PC-3 (cell line): ENCODE data around the gene STXBP1. TPM values are rescaled to one million over a fixed set of nuclear protein-coding genes. Genes with fewer than 3 reads are reported as not detected.
A peak's percentile ranks its signal among the peaks of the same experiment; 100 is the strongest.

Source experiments
- ATAC-seq: fragments of 200-7000 bp; cut with Tn5 transposase; 2 replicates; pipeline ENCODE4 v1.9.1; 2020; ENCODE audit warnings: mild to moderate bottlenecking, moderate library complexity
- BruUV-seq: library from RNA; stranded (reverse); fragments of 400-500 nt; replicated peaks from 2 replicates; lab custom pipeline; 2021; lab: Mats Ljungman, UMichigan
- CTCF ChIA-PET: fragments of 300-600 bp; sonication (Branson Sonifier 250); formaldehyde crosslinking; loops from one replicate; lab custom pipeline; 2022; ENCODE audit warnings: antibody characterized with exemption; lab: Charles Lee
- POLR2A ChIA-PET: fragments of 300-600 bp; sonication (Branson Sonifier 250); formaldehyde crosslinking; loops from one replicate; lab custom pipeline; 2022; ENCODE audit warnings: antibody characterized with exemption; ENCODE audit not compliant: unreplicated experiment; lab: Charles Lee
- DNase-seq: peaks from one replicate; pipeline ENCODE4 v3.0.0-alpha.2; 2015
- H2AFZ ChIP-seq: fragments of 300-600 bp; sonication (generic); 2 replicates; pipeline ENCODE4 v1.6.0; 2016; ENCODE audit warnings: antibody characterized with exemption, low read length
- H3F3A ChIP-seq: fragments of 300-600 bp; sonication (generic); one replicate; pipeline ENCODE4 v1.6.0; 2017; ENCODE audit warnings: antibody characterized with exemption, low read length, control low read depth, mild to moderate bottlenecking; ENCODE audit not compliant: unreplicated experiment
- H3K27ac ChIP-seq: fragments of 300-600 bp; sonication (generic); 2 replicates; pipeline ENCODE4 v1.5.1; 2016; ENCODE audit warnings: mild to moderate bottlenecking, low read length
- H3K27me3 ChIP-seq: fragments of 300-600 bp; sonication (generic); 2 replicates; pipeline ENCODE4 v1.6.1; 2016; ENCODE audit warnings: low read length, mixed read lengths
- H3K36me3 ChIP-seq: fragments of 300-600 bp; sonication (generic); 2 replicates; pipeline ENCODE4 v1.6.1; 2016; ENCODE audit warnings: low read depth, mixed run types, low read length, mixed read lengths
- H3K4me1 ChIP-seq: fragments of 300-600 bp; sonication (generic); 2 replicates; pipeline ENCODE4 v1.5.1; 2016; ENCODE audit warnings: low read length; ENCODE audit not compliant: insufficient read depth
- H3K4me2 ChIP-seq: fragments of 300-600 bp; sonication (generic); 2 replicates; pipeline ENCODE4 v1.6.0; 2016; ENCODE audit warnings: low read length
- H3K4me3 ChIP-seq: fragments of 300-600 bp; sonication (generic); 2 replicates; pipeline ENCODE4 v1.5.1; 2016; ENCODE audit warnings: mild to moderate bottlenecking, low read length, mixed read lengths
- H3K79me2 ChIP-seq: fragments of 300-600 bp; sonication (generic); 2 replicates; pipeline ENCODE4 v1.6.1; 2017; ENCODE audit warnings: low read length, mixed read lengths
- H3K9ac ChIP-seq: fragments of 300-600 bp; sonication (generic); 2 replicates; pipeline ENCODE4 v1.6.0; 2016; ENCODE audit warnings: mild to moderate bottlenecking, low read length
- H3K9me2 ChIP-seq: fragments of 300-600 bp; sonication (generic); replicated peaks from 2 replicates; pipeline ENCODE4 v1.6.1; 2016; ENCODE audit warnings: mixed run types, low read length, mixed read lengths
- H3K9me3 ChIP-seq: fragments of 300-600 bp; sonication (generic); 2 replicates; pipeline ENCODE4 v1.6.1; 2016; ENCODE audit warnings: low read length, mixed read lengths
- H4K20me1 ChIP-seq: fragments of 300-600 bp; sonication (generic); 2 replicates; pipeline ENCODE4 v1.6.1; 2016; ENCODE audit warnings: low read length, mixed read lengths
- EZH2 ChIP-seq: fragments of 300-600 bp; sonication (generic); IDR thresholded peaks from one replicate; pipeline ENCODE4 v1.6.1; 2017; ENCODE audit warnings: antibody characterized with exemption, mild to moderate bottlenecking, low read length; ENCODE audit not compliant: unreplicated experiment
- EZH2phosphoT487 ChIP-seq: fragments of 300-600 bp; sonication (generic); IDR thresholded peaks from 2 replicates; pipeline ENCODE4 v1.6.1; 2018; ENCODE audit warnings: mild to moderate bottlenecking, antibody characterized with exemption, low read length, borderline replicate concordance
- intact Hi-C: fragments of 100-400 bp; cut with micrococcal nuclease; formaldehyde crosslinking; loops from 2 replicates; pipeline ENCODE4 v1.9.0; 2023
- total RNA-seq: library from RNA; depleted of rRNA; stranded (reverse); fragments of >200 nt; gene quantifications from 2 replicates; pipeline ENCODE4 v1.2.3, GENCODE V29; 2014
- TF ChIP-seq, protein P1 (sequence below): fragments of 300-600 bp; sonication (generic); conservative IDR thresholded peaks from 2 replicates; pipeline ENCODE4 v1.5.1; 2017; ENCODE audit warnings: antibody characterized with exemption, low read depth, mild to moderate bottlenecking, low read length

Gene STXBP1
- total RNA-seq, 1 experiment from 2014 or later = 9.1 TPM

GRCh38 chr9:127724012-127724411 is 111.9 kb downstream of the STXBP1 start:
- no peaks in the 10 kb centered on the region for H3K9me3 ChIP-seq
- TF ChIP-seq, protein P1, sequence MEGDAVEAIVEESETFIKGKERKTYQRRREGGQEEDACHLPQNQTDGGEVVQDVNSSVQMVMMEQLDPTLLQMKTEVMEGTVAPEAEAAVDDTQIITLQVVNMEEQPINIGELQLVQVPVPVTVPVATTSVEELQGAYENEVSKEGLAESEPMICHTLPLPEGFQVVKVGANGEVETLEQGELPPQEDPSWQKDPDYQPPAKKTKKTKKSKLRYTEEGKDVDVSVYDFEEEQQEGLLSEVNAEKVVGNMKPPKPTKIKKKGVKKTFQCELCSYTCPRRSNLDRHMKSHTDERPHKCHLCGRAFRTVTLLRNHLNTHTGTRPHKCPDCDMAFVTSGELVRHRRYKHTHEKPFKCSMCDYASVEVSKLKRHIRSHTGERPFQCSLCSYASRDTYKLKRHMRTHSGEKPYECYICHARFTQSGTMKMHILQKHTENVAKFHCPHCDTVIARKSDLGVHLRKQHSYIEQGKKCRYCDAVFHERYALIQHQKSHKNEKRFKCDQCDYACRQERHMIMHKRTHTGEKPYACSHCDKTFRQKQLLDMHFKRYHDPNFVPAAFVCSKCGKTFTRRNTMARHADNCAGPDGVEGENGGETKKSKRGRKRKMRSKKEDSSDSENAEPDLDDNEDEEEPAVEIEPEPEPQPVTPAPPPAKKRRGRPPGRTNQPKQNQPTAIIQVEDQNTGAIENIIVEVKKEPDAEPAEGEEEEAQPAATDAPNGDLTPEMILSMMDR = no peak
- TF ChIP-seq EZH2phosphoT487 (no peak), EZH2 (no peak)
- H3F3A ChIP-seq = no peaks in the 10 kb centered on the region
- ChIA-PET CTCF (interaction anchor here (0.6 to 1.0 kb wide), 2 partner anchors 11 to 62 kb away, joined by 5 to 6 read pairs; partner anchors contain the start of genes CDK9 and TOR2A), POLR2A (no interaction called here)
- DNase-seq (no peak), ATAC-seq (no peak)
- no peak overlapping the region for H3K4me3 ChIP-seq
- H3K9ac ChIP-seq = no peak overlapping the region
- no peaks in the 10 kb centered on the region for H3K9me2 ChIP-seq
- H3K27ac ChIP-seq = no peak overlapping the region
- H3K36me3 ChIP-seq = no peaks in the 10 kb centered on the region
- H3K4me2 ChIP-seq = 0 out of 2 replicates have a peak overlapping the region, but pooled peaks have one; percentile 54
- no peaks in the 10 kb centered on the region for H3K79me2 ChIP-seq
- H3K27me3 ChIP-seq = no peaks in the 10 kb centered on the region
- no peak overlapping the region for H2AFZ ChIP-seq
- BruUV-seq = no TSS peak
- intact Hi-C loops = no loop called here
- peaks cover 26% of the 10 kb centered on the region for H3K4me1 ChIP-seq
- no peaks in the 10 kb centered on the region for H4K20me1 ChIP-seq

DNA sequence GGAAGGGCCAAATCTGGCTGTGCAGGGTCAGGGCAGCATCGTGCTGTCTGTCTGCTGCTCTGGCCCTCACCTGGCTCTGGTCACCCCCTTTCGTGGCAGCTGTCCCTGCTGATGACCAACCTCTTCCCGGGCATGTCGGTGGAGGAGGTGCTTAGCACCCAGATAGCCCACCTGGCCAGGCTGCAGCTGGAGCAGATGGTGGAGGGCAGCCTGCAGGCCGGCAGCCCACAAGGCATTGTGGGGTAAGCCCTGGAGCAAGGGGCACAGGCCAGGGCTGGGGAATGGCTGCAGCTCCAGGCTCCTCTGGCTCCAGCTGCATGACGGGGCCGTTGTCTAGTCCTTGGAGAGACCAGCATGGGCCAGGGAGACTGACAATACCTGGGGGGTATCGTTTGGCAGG is 114.8 kb downstream of the STXBP1 start:
- no peaks in the 10 kb centered on the region for H3K9me2 ChIP-seq
- no peak overlapping the region for H3K9ac ChIP-seq
- POLR2A ChIA-PET = no interaction called here
- H3K27ac ChIP-seq = no peak overlapping the region
- CTCF ChIA-PET = no interaction called here
- no peak overlapping the region for H3K4me3 ChIP-seq
- H3K4me2 ChIP-seq = no peak overlapping the region
- no peak for TF ChIP-seq EZH2phosphoT487
- TF ChIP-seq, protein P1 = no peak
- no peak for TF ChIP-seq EZH2
- ATAC-seq = no peak
- intact Hi-C loops = no loop called here
- no peaks in the 10 kb centered on the region for H3K79me2 ChIP-seq
- BruUV-seq = no TSS peak
- no peak for DNase-seq
- no peak overlapping the region for H2AFZ ChIP-seq
- H4K20me1 ChIP-seq = no peaks in the 10 kb centered on the region
- peaks cover 17% of the 10 kb centered on the region for H3K4me1 ChIP-seq
- no peaks in the 10 kb centered on the region for H3F3A ChIP-seq
- no peaks in the 10 kb centered on the region for H3K27me3 ChIP-seq
- no peaks in the 10 kb centered on the region for H3K36me3 ChIP-seq
- no peaks in the 10 kb centered on the region for H3K9me3 ChIP-seq

DNA sequence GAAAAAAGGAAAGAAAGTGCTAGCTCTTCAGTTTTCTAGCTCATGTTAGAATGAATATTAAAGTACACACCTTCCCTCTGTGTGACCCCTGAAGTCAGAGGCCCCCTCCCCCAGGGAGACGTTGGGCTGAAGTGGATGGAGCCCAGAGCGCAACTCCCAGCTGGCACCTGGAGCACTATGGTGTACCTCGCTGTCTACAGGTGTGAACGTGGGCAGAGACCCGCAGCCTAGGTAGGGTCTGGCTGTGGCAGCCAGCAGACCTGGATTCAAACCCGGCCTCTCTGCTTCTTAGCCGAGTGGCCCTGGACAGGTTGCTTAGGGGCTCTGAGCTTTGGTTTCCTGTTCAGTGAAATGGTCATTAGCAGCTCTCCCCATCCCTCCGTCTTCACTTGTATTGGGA is 116.7 kb downstream of the STXBP1 start:
- Histone ChIP-seq H3F3A (no peaks in the 10 kb centered on the region), H3K79me2 (no peaks in the 10 kb centered on the region), H3K4me1 (peaks cover 2% of the 10 kb centered on the region), H3K9ac (no peak overlapping the region), H3K4me3 (no peak overlapping the region), H2AFZ (no peak overlapping the region), H3K27ac (no peak overlapping the region), H3K4me2 (no peak overlapping the region), H3K36me3 (no peaks in the 10 kb centered on the region), H3K9me2 (no peaks in the 10 kb centered on the region), H3K27me3 (no peaks in the 10 kb centered on the region), H4K20me1 (no peaks in the 10 kb centered on the region), H3K9me3 (no peaks in the 10 kb centered on the region)
- TF ChIP-seq EZH2 = no peak
- TF ChIP-seq, protein P1 = no peak
- no peak for TF ChIP-seq EZH2phosphoT487
- POLR2A ChIA-PET = no interaction called here
- CTCF ChIA-PET = no interaction called here
- ATAC-seq = no peak
- DNase-seq = no peak
- intact Hi-C loops = no loop called here
- BruUV-seq = no TSS peak
